NCI-H510A treated with DMSO at 0.1 percent for 48 hours (cell line): ENCODE measurements around the gene PCDHGB2.
"Not testable (repeated sequence)": the region's sequence is repeated elsewhere in the genome, so short reads cannot be mapped to it uniquely, and the experiment has no call there.

ENCODE experiments used
- DNase-seq: peaks from one replicate; lab custom pipeline; 2025; lab: John Stamatoyannopoulos, UW

Gene PCDHGB2

GRCh38 chr5:141349917-141350619, 9.7 kb upstream of the PCDHGB2 start, which contains the start of gene PCDHGB1:
PCDHGB1 (plus strand) TSS chr5:141350099; CDS start chr5:141350261, 162 bp downstream.
- DNase-seq, result no peak

- no peak for DNase-seq
These were observed 8.2 kb upstream of the PCDHGB2 start for GRCh38 chr5:141351591-141351990.

GRCh38 chr5:141354900-141355469, 4.8 kb upstream of the PCDHGB2 start, which contains the start of gene PCDHGA4:
PCDHGA4 (plus strand) TSS chr5:141355021; CDS start chr5:141355108, 87 bp downstream.
- no peak for DNase-seq

GRCh38 chr5:141355641-141356040, 4.2 kb upstream of the PCDHGB2 start:
- no peak for DNase-seq

GRCh38 chr5:141356133-141356532, 3.7 kb upstream of the PCDHGB2 start:
- no peak for DNase-seq

- DNase-seq, result no peak
These were observed 2.8 kb upstream of the PCDHGB2 start for GRCh38 chr5:141356950-141357349.

- DNase-seq, result no peak
These were observed 891 bp downstream of the PCDHGB2 start for GRCh38 chr5:141360685-141361084.

- DNase-seq, result no peak
These were observed 2.9 kb downstream of the PCDHGB2 start for GRCh38 chr5:141362719-141363118.

- DNase-seq, result no peak
These were observed 4.3 kb downstream of the PCDHGB2 start, which contains the start of gene PCDHGA5 for GRCh38 chr5:141363952-141364660. PCDHGA5 (plus strand) TSS chr5:141364162; CDS start chr5:141364331, 169 bp downstream.

GRCh38 chr5:141366016-141366896, 6.5 kb downstream of the PCDHGB2 start:
- DNase-seq, result no peak

- DNase-seq, result no peak
These were observed 10.4 kb downstream of the PCDHGB2 start, which contains the start of gene PCDHGB3 for GRCh38 chr5:141369994-141370848. PCDHGB3 (plus strand) TSS chr5:141370242; CDS start chr5:141370395, 153 bp downstream.

- no peak for DNase-seq
These were observed 12.0 kb downstream of the PCDHGB2 start for GRCh38 chr5:141371572-141372475.

GRCh38 chr5:141373673-141374317, 14.0 kb downstream of the PCDHGB2 start, which contains the start of gene PCDHGA6:
PCDHGA6 (plus strand) TSS chr5:141373891; CDS start chr5:141374084, 193 bp downstream.
- DNase-seq, result no peak

- DNase-seq, result no peak
These were observed 14.8 kb downstream of the PCDHGB2 start for GRCh38 chr5:141374627-141375026.

GRCh38 chr5:141375444-141376155, 15.8 kb downstream of the PCDHGB2 start:
- not testable (repeated sequence) for DNase-seq

- peak; percentile 24 for DNase-seq
These were observed 22.9 kb downstream of the PCDHGB2 start, which contains the start of gene PCDHGA7 for GRCh38 chr5:141382469-141383294. PCDHGA7 (plus strand) TSS chr5:141382742; CDS start chr5:141382900, 158 bp downstream.

- no peak for DNase-seq
These were observed 23.6 kb downstream of the PCDHGB2 start for GRCh38 chr5:141383345-141383744.
